PC-9 (cell line): ENCODE data around the gene TADA3. TPM values are rescaled to one million over a fixed set of nuclear protein-coding genes. Genes with fewer than 3 reads are reported as not detected.
A peak's percentile ranks its signal among the peaks of the same experiment; 100 is the strongest.

Experiments
- BruUV-seq: library from RNA; stranded (reverse); fragments of 400-500 nt; replicated peaks from 2 replicates; lab custom pipeline; 2021; lab: Mats Ljungman, UMichigan
- CTCF ChIA-PET: fragments of 300-600 bp; sonication (Branson Sonifier 250); formaldehyde crosslinking; loops from one replicate; lab custom pipeline; 2022; ENCODE audit warnings: antibody characterized with exemption; lab: Charles Lee
- POLR2A ChIA-PET: fragments of 300-600 bp; sonication (Branson Sonifier 250); formaldehyde crosslinking; loops from one replicate; lab custom pipeline; 2022; ENCODE audit warnings: antibody characterized with exemption; ENCODE audit not compliant: unreplicated experiment; lab: Charles Lee
- DNase-seq, 2 experiments: peaks; one replicate each; pipeline versions ENCODE4 v3.0.0 to v3.0.0-alpha.2; 2015 to 2022; ENCODE audit warnings: mixed read lengths in 1 of 2
- H2AFZ ChIP-seq: fragments of 200-600 bp; sonication (generic); 2 replicates; pipeline ENCODE4 v1.8.1; 2017; ENCODE audit warnings: antibody characterized with exemption
- H3F3A ChIP-seq: fragments of 200-600 bp; sonication (generic); 2 replicates; pipeline ENCODE4 v1.8.1; 2017; ENCODE audit warnings: antibody characterized with exemption, mild to moderate bottlenecking, low read depth; ENCODE audit not compliant: insufficient read depth
- H3K27ac ChIP-seq: fragments of 200-600 bp; sonication (generic); 2 replicates; pipeline ENCODE4 v1.6.1; 2016; ENCODE audit warnings: mixed run types
- H3K27me3 ChIP-seq: fragments of 200-600 bp; sonication (generic); 2 replicates; pipeline ENCODE4 v1.6.1; 2016; ENCODE audit warnings: low read depth, mixed run types; ENCODE audit not compliant: insufficient read depth
- H3K36me3 ChIP-seq: fragments of 200-600 bp; sonication (generic); 2 replicates; pipeline ENCODE4 v1.6.1; 2016; ENCODE audit warnings: low read depth, mixed run types
- H3K4me1 ChIP-seq: fragments of 200-600 bp; sonication (generic); replicated peaks from 2 replicates; pipeline ENCODE4 v1.6.1; 2016; ENCODE audit warnings: mixed run types; ENCODE audit not compliant: insufficient read depth
- H3K4me2 ChIP-seq: fragments of 200-600 bp; sonication (generic); 2 replicates; pipeline ENCODE4 v1.6.1; 2017; ENCODE audit warnings: mixed run types
- H3K4me3 ChIP-seq: fragments of 200-600 bp; sonication (generic); 2 replicates; pipeline ENCODE4 v1.6.1; 2016; ENCODE audit warnings: mixed run types
- H3K79me2 ChIP-seq: fragments of 200-600 bp; sonication (generic); 2 replicates; pipeline ENCODE4 v1.6.1; 2017; ENCODE audit warnings: low read depth, mixed run types
- H3K9me2 ChIP-seq: fragments of 200-600 bp; sonication (generic); 2 replicates; pipeline ENCODE4 v1.8.1; 2017; ENCODE audit warnings: mild to moderate bottlenecking; ENCODE audit not compliant: insufficient read depth
- H3K9me3 ChIP-seq: fragments of 200-600 bp; sonication (generic); 2 replicates; pipeline ENCODE4 v1.8.1; 2016; ENCODE audit warnings: low read depth; ENCODE audit not compliant: insufficient read depth
- H4K20me1 ChIP-seq: fragments of 200-600 bp; sonication (generic); 2 replicates; pipeline ENCODE4 v1.8.1; 2017; ENCODE audit not compliant: insufficient read depth
- EZH2 ChIP-seq: fragments of 200-600 bp; sonication (generic); IDR thresholded peaks from 2 replicates; pipeline ENCODE4 v1.8.0; 2017; ENCODE audit warnings: antibody characterized with exemption, low read depth
- intact Hi-C: fragments of 100-400 bp; cut with micrococcal nuclease; formaldehyde crosslinking; loops from one replicate; pipeline ENCODE4 v1.10.0; 2022; ENCODE audit not compliant: unreplicated experiment
- total RNA-seq: library from RNA; stranded (reverse); gene quantifications from 2 replicates; pipeline ENCODE4 v1.2.3, GENCODE V29; 2021
- TF ChIP-seq, protein P1 (sequence below): fragments of 200-600 bp; sonication (generic); conservative IDR thresholded peaks from 2 replicates; pipeline ENCODE4 v1.6.1; 2017; ENCODE audit warnings: mixed run types, antibody characterized with exemption, mild to moderate bottlenecking, moderate library complexity

TADA3 gene
- total RNA-seq, 1 experiment from 2014 or later: 72.4 TPM

DNA sequence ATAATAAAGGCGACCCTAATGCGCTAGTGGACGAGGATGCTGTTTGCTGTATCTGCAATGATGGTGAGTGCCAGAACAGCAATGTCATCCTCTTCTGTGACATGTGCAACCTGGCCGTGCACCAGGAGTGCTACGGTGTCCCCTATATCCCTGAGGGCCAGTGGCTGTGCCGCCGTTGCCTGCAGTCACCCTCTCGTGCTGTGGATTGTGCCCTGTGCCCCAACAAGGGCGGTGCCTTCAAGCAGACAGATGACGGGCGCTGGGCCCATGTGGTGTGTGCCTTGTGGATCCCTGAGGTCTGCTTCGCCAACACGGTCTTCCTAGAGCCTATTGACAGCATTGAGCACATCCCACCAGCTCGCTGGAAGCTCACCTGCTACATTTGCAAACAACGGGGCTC, 53.1 kb downstream of the TADA3 start:
- no peaks in the 10 kb centered on the region for H3K27me3 ChIP-seq
- H2AFZ ChIP-seq: no peak overlapping the region
- DNase-seq: no peak
- ChIA-PET CTCF (no interaction called here), POLR2A (no interaction called here)
- H3K36me3 ChIP-seq: peaks cover 40% of the 10 kb centered on the region
- no TSS peak for BruUV-seq
- no peaks in the 10 kb centered on the region for H3K9me2 ChIP-seq
- H3K79me2 ChIP-seq: peaks cover 4% of the 10 kb centered on the region; the same call in 1 of the 2 replicates
- TF ChIP-seq, protein P1, sequence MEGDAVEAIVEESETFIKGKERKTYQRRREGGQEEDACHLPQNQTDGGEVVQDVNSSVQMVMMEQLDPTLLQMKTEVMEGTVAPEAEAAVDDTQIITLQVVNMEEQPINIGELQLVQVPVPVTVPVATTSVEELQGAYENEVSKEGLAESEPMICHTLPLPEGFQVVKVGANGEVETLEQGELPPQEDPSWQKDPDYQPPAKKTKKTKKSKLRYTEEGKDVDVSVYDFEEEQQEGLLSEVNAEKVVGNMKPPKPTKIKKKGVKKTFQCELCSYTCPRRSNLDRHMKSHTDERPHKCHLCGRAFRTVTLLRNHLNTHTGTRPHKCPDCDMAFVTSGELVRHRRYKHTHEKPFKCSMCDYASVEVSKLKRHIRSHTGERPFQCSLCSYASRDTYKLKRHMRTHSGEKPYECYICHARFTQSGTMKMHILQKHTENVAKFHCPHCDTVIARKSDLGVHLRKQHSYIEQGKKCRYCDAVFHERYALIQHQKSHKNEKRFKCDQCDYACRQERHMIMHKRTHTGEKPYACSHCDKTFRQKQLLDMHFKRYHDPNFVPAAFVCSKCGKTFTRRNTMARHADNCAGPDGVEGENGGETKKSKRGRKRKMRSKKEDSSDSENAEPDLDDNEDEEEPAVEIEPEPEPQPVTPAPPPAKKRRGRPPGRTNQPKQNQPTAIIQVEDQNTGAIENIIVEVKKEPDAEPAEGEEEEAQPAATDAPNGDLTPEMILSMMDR: no peak
- no peak for TF ChIP-seq EZH2
- H4K20me1 ChIP-seq: peaks cover 20% of the 10 kb centered on the region
- H3F3A ChIP-seq: peaks cover 1% of the 10 kb centered on the region; the same call in 1 of the 2 replicates
- H3K4me3 ChIP-seq: no peak overlapping the region
- no peaks in the 10 kb centered on the region for H3K4me1 ChIP-seq
- no peak overlapping the region for H3K27ac ChIP-seq
- no peak overlapping the region for H3K4me2 ChIP-seq
- no peaks in the 10 kb centered on the region for H3K9me3 ChIP-seq
- intact Hi-C loops: no loop called here

DNA sequence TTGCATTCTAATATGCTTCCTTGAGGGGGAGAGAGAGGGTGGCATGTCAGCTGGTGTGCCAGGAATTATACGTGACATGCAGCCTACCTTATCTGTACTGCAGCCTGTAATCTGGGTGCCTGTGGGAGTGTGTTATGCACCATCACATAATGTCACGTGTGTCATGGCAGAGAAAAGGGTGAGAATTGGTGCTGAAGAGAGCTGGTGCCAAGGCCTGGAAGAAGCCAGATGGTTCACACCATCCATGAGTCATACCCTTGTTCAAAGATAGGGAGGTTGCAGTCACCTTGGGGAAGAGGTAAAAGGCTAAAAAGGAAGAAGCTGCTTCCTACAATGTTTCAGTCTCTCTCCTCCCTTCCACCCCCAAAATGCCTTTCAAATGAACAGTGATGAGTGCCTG, 55.4 kb downstream of the TADA3 start:
- no peaks in the 10 kb centered on the region for H3K9me3 ChIP-seq
- peaks cover 40% of the 10 kb centered on the region for H3K36me3 ChIP-seq
- no TSS peak for BruUV-seq
- intact Hi-C loops: no loop called here
- CTCF ChIA-PET: no interaction called here
- H3K27ac ChIP-seq: no peak overlapping the region
- no peak overlapping the region for H3K4me3 ChIP-seq
- H3F3A ChIP-seq: no peaks in the 10 kb centered on the region
- H4K20me1 ChIP-seq: peaks cover 37% of the 10 kb centered on the region
- POLR2A ChIA-PET: interaction anchor here (0.6 kb wide), 1 partner anchor 570 kb away, joined by 3 read pairs; no protein-coding TSS in a partner anchor
- no peaks in the 10 kb centered on the region for H3K27me3 ChIP-seq
- H3K4me1 ChIP-seq: peaks cover 13% of the 10 kb centered on the region
- TF ChIP-seq EZH2: no peak
- TF ChIP-seq, protein P1: no peak
- no peak for DNase-seq
- peaks cover 27% of the 10 kb centered on the region for H3K79me2 ChIP-seq
- no peaks in the 10 kb centered on the region for H3K9me2 ChIP-seq
- H2AFZ ChIP-seq: no peak overlapping the region
- H3K4me2 ChIP-seq: no peak overlapping the region

DNA sequence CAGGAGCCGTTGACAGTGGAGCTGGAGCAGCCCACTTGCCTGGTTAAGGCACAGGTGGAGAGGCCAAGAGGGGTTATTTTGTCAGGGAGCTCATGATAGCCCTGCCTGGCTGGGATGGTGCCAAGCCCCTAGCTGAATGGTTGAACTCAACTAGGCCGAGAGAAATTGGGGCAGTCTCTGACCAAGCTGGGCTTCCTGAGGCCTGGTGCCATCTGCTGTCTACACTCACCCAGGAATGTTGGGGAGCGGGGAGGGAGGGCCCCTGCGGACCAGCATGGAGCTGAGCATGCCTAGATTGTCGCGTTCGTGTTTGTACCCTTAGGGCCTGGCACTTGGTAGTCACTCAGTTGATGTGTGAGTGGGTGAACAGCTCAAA, 59.5 kb downstream of the TADA3 start:
- peak overlapping the region; percentile 95 for H3K4me3 ChIP-seq
- H3K9me2 ChIP-seq: no peaks in the 10 kb centered on the region
- CTCF ChIA-PET: interaction anchor here (0.6 to 0.7 kb wide), 2 partner anchors 232 to 383 kb away, joined by 3 to 4 read pairs; no protein-coding TSS in a partner anchor
- H3K27ac ChIP-seq: no peak overlapping the region
- H3K36me3 ChIP-seq: peaks cover 12% of the 10 kb centered on the region
- H3K4me2 ChIP-seq: peak overlapping the region; percentile 93
- peaks cover 9% of the 10 kb centered on the region; the same call in 1 of the 2 replicates for H3F3A ChIP-seq
- H3K4me1 ChIP-seq: peaks cover 19% of the 10 kb centered on the region
- peaks cover 29% of the 10 kb centered on the region for H3K79me2 ChIP-seq
- H3K9me3 ChIP-seq: no peaks in the 10 kb centered on the region
- peak overlapping the region; percentile 94; the same call in 1 of the 2 replicates for H2AFZ ChIP-seq
- TF ChIP-seq, protein P1: no peak
- no peak for TF ChIP-seq EZH2
- DNase-seq: no peak
- peaks cover 26% of the 10 kb centered on the region; the same call in 1 of the 2 replicates for H4K20me1 ChIP-seq
- intact Hi-C loops: loop anchor here (5.0 kb wide), 2 partner anchors 60 to 230 kb away; partner anchors contain the start of genes ARPC4 and TADA3
- POLR2A ChIA-PET: no interaction called here
- BruUV-seq: TSS peak; percentile 60
- no peaks in the 10 kb centered on the region for H3K27me3 ChIP-seq
